OCI-LY7 (cell line): ENCODE results near the gene CCT5.

Experiments used
- EZH2phosphoT487 ChIP-seq: fragments of 200-600 bp; sonication (generic); IDR thresholded peaks from 2 replicates; pipeline ENCODE4 v1.6.1; 2018; ENCODE audit warnings: low read depth, borderline replicate concordance, mild to moderate bottlenecking, mixed run types, antibody characterized with exemption, low read length, moderate library complexity, mixed read lengths
- TF ChIP-seq, protein P1 (sequence below): fragments of 200-600 bp; sonication (generic); conservative IDR thresholded peaks from 2 replicates; pipeline ENCODE4 v1.5.1; 2014; ENCODE audit warnings: mild to moderate bottlenecking, antibody characterized with exemption, low read length, moderate library complexity, mixed read lengths

DNA sequence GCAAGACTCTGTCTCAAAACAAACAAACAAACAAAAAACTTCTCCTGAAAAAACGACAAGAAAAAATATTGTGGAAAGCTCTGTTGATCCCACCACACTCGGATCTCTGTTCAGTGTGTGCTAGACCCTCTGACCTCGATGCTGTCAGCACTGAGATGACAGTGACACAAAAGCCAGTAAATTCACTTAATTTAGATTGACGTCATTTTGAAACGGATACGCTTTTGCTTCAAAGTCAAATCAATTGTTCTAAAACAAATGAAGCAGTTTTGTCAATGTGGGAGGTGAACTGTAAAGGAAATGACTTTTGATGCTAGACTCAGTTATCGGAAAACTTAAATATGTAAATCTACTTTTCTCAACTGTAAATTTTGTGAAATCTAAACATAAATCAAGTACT lies 26.6 kb downstream of the CCT5 start:
- TF ChIP-seq, protein P1, sequence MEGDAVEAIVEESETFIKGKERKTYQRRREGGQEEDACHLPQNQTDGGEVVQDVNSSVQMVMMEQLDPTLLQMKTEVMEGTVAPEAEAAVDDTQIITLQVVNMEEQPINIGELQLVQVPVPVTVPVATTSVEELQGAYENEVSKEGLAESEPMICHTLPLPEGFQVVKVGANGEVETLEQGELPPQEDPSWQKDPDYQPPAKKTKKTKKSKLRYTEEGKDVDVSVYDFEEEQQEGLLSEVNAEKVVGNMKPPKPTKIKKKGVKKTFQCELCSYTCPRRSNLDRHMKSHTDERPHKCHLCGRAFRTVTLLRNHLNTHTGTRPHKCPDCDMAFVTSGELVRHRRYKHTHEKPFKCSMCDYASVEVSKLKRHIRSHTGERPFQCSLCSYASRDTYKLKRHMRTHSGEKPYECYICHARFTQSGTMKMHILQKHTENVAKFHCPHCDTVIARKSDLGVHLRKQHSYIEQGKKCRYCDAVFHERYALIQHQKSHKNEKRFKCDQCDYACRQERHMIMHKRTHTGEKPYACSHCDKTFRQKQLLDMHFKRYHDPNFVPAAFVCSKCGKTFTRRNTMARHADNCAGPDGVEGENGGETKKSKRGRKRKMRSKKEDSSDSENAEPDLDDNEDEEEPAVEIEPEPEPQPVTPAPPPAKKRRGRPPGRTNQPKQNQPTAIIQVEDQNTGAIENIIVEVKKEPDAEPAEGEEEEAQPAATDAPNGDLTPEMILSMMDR, result no peak
- TF ChIP-seq EZH2phosphoT487, result no peak
